GM10847 (cell line): Measurements from ENCODE around the gene SINHCAF.

ENCODE experiments used
- POLR2A ChIP-seq: IDR thresholded peaks from 2 replicates; pipeline ENCODE4 v1.6.1; 2011; ENCODE audit not compliant: insufficient read length; ENCODE audit errors: extremely low read depth

The SINHCAF gene

GRCh38 chr12:31343139-31343538 lies 17.2 kb upstream of the SINHCAF start:
- no peak for TF ChIP-seq POLR2A

GRCh38 chr12:31342286-31342685 lies 16.3 kb upstream of the SINHCAF start:
- TF ChIP-seq POLR2A, result no peak

- no peak for TF ChIP-seq POLR2A
Observed at GRCh38 chr12:31339831-31340622, 14.1 kb upstream of the SINHCAF start.

GRCh38 chr12:31337952-31338351 lies 12.0 kb upstream of the SINHCAF start:
- no peak for TF ChIP-seq POLR2A

GRCh38 chr12:31331242-31331641 lies 5.3 kb upstream of the SINHCAF start:
- no peak for TF ChIP-seq POLR2A

GRCh38 chr12:31326736-31327659 lies 1.0 kb upstream of the SINHCAF start:
- no peak for TF ChIP-seq POLR2A

- TF ChIP-seq POLR2A, result no peak
Observed at GRCh38 chr12:31325524-31325875, 450 bp downstream of the SINHCAF start.

GRCh38 chr12:31324845-31325523 lies 966 bp downstream of the SINHCAF start:
- TF ChIP-seq POLR2A, result no peak

GRCh38 chr12:31324116-31324844 lies 1.7 kb downstream of the SINHCAF start:
- no peak for TF ChIP-seq POLR2A

- TF ChIP-seq POLR2A, result peak; percentile 39
Observed at GRCh38 chr12:31323391-31324115, 2.4 kb downstream of the SINHCAF start.

- TF ChIP-seq POLR2A, result no peak
Observed at GRCh38 chr12:31322801-31323207, 3.1 kb downstream of the SINHCAF start.

GRCh38 chr12:31321897-31322228 lies 4.1 kb downstream of the SINHCAF start:
- TF ChIP-seq POLR2A, result no peak

GRCh38 chr12:31321186-31321896 lies 4.6 kb downstream of the SINHCAF start:
- no peak for TF ChIP-seq POLR2A

GRCh38 chr12:31318657-31319269 lies 7.2 kb downstream of the SINHCAF start:
- TF ChIP-seq POLR2A, result no peak
